Measurements from ENCODE around the gene AP3B1.

The AP3B1 gene

GRCh38 chr5:78003450-78003849 is 291.0 kb downstream of the AP3B1 start:
- DNase-seq: peak in 1 of 2 donors; percentile 9
- H3K23ac ChIP-seq (ENCODE audit: low read length): no peak overlapping the region
- no peak overlapping the region for H3K9ac ChIP-seq (ENCODE audit: low read length)
- H2BK120ac ChIP-seq (ENCODE audit: insufficient read depth, low read length, poor library complexity): no peak overlapping the region
- H3K4me2 ChIP-seq (ENCODE audit: low read length): no peak overlapping the region
- H4K91ac ChIP-seq (ENCODE audit: low read depth, low read length): no peak overlapping the region
- no peak overlapping the region for H4K12ac ChIP-seq (ENCODE audit: low read depth, low read length)
- no peaks in the 10 kb centered on the region for H3K79me2 ChIP-seq (ENCODE audit: control insufficient read depth, insufficient read depth, low read length, poor library complexity)
- peaks cover 3 to 5% of the 10 kb centered on the region in 2 experiments for H3K36me3 ChIP-seq (ENCODE audit: control insufficient read depth in 1 of 2, insufficient read depth in 2 of 2, low read length in 2 of 2)
- WGBS (ENCODE audit: extremely low coverage, insufficient coverage, insufficient read length): no CpG with 5 or more reads among the region's 5 CpGs
- H2AK5ac ChIP-seq (ENCODE audit: low read length): no peak overlapping the region
- H3K9me3 ChIP-seq (ENCODE audit: insufficient read depth, low read depth, low read length): no peaks in the 10 kb centered on the region
- no peak overlapping the region for H3K4me3 ChIP-seq (ENCODE audit: low read depth, low read length)
- H3K27ac ChIP-seq (ENCODE audit: low read depth, low read length): no peak overlapping the region
- H3K14ac ChIP-seq (ENCODE audit: low read length): no peak overlapping the region
- no peaks in the 10 kb centered on the region for H3K27me3 ChIP-seq (ENCODE audit: insufficient read depth, low read length)
- H3K79me1 ChIP-seq (ENCODE audit: low read length): no peaks in the 10 kb centered on the region
- H2BK5ac ChIP-seq (ENCODE audit: low read depth, low read length, poor library complexity): no peak overlapping the region
- no peak overlapping the region for H3K4ac ChIP-seq (ENCODE audit: low read depth, low read length)
- no peaks in the 10 kb centered on the region for H3K4me1 ChIP-seq (ENCODE audit: control insufficient read depth in 1 of 2, insufficient read depth in 2 of 2, low read length in 2 of 2)
- no peak overlapping the region for H2AFZ ChIP-seq (ENCODE audit: insufficient read depth, low read length, poor library complexity)
- H2BK12ac ChIP-seq (ENCODE audit: low read length): no peak overlapping the region
- H3K18ac ChIP-seq (ENCODE audit: low read length): no peak overlapping the region
- no peak overlapping the region for H4K8ac ChIP-seq (ENCODE audit: low read depth, low read length)

- no peaks in the 10 kb centered on the region for H3K9me3 ChIP-seq (ENCODE audit: insufficient read depth, low read depth, low read length)
- H4K12ac ChIP-seq (ENCODE audit: low read depth, low read length): no peak overlapping the region
- no CpG with 5 or more reads among the region's 1 CpG for WGBS (ENCODE audit: extremely low coverage, insufficient coverage, insufficient read length)
- no peak overlapping the region for H3K4me3 ChIP-seq (ENCODE audit: low read depth, low read length)
- H2BK5ac ChIP-seq (ENCODE audit: low read depth, low read length, poor library complexity): no peak overlapping the region
- H3K4me2 ChIP-seq (ENCODE audit: low read length): no peak overlapping the region
- no peak overlapping the region for H4K8ac ChIP-seq (ENCODE audit: low read depth, low read length)
- H3K27ac ChIP-seq (ENCODE audit: low read depth, low read length): no peak overlapping the region
- no peaks in the 10 kb centered on the region for H3K4me1 ChIP-seq (ENCODE audit: control insufficient read depth in 1 of 2, insufficient read depth in 2 of 2, low read length in 2 of 2)
- H3K18ac ChIP-seq (ENCODE audit: low read length): no peak overlapping the region
- H3K14ac ChIP-seq (ENCODE audit: low read length): no peak overlapping the region
- H4K91ac ChIP-seq (ENCODE audit: low read depth, low read length): no peak overlapping the region
- no peak overlapping the region for H2BK12ac ChIP-seq (ENCODE audit: low read length)
- H3K79me1 ChIP-seq (ENCODE audit: low read length): no peaks in the 10 kb centered on the region
- H3K9ac ChIP-seq (ENCODE audit: low read length): no peak overlapping the region
- peaks cover 3 to 5% of the 10 kb centered on the region in 2 experiments for H3K36me3 ChIP-seq (ENCODE audit: control insufficient read depth in 1 of 2, insufficient read depth in 2 of 2, low read length in 2 of 2)
- DNase-seq: no peak
- no peak overlapping the region for H3K4ac ChIP-seq (ENCODE audit: low read depth, low read length)
- H3K79me2 ChIP-seq (ENCODE audit: control insufficient read depth, insufficient read depth, low read length, poor library complexity): no peaks in the 10 kb centered on the region
- no peak overlapping the region for H2AFZ ChIP-seq (ENCODE audit: insufficient read depth, low read length, poor library complexity)
- H2AK5ac ChIP-seq (ENCODE audit: low read length): no peak overlapping the region
- H3K23ac ChIP-seq (ENCODE audit: low read length): no peak overlapping the region
- no peaks in the 10 kb centered on the region for H3K27me3 ChIP-seq (ENCODE audit: insufficient read depth, low read length)
- H2BK120ac ChIP-seq (ENCODE audit: insufficient read depth, low read length, poor library complexity): no peak overlapping the region
These were observed 291.8 kb downstream of the AP3B1 start for GRCh38 chr5:78002690-78003089.

GRCh38 chr5:78001197-78001596 is 293.3 kb downstream of the AP3B1 start:
- no peaks in the 10 kb centered on the region for H3K79me1 ChIP-seq (ENCODE audit: low read length)
- H4K12ac ChIP-seq (ENCODE audit: low read depth, low read length): no peak overlapping the region
- no peaks in the 10 kb centered on the region for H3K27me3 ChIP-seq (ENCODE audit: insufficient read depth, low read length)
- no peak overlapping the region for H3K4me3 ChIP-seq (ENCODE audit: low read depth, low read length)
- no peak overlapping the region for H2BK5ac ChIP-seq (ENCODE audit: low read depth, low read length, poor library complexity)
- DNase-seq: no peak
- H3K9me3 ChIP-seq (ENCODE audit: insufficient read depth, low read depth, low read length): no peaks in the 10 kb centered on the region
- no peak overlapping the region for H3K23ac ChIP-seq (ENCODE audit: low read length)
- no peaks in the 10 kb centered on the region for H3K79me2 ChIP-seq (ENCODE audit: control insufficient read depth, insufficient read depth, low read length, poor library complexity)
- H2AFZ ChIP-seq (ENCODE audit: insufficient read depth, low read length, poor library complexity): no peak overlapping the region
- H3K36me3 ChIP-seq (ENCODE audit: control insufficient read depth in 1 of 2, insufficient read depth in 2 of 2, low read length in 2 of 2): peaks cover 3 to 5% of the 10 kb centered on the region in 2 experiments
- no CpG with 5 or more reads among the region's 7 CpGs for WGBS (ENCODE audit: extremely low coverage, insufficient coverage, insufficient read length)
- no peak overlapping the region for H3K4ac ChIP-seq (ENCODE audit: low read depth, low read length)
- H3K27ac ChIP-seq (ENCODE audit: low read depth, low read length): no peak overlapping the region
- H2BK12ac ChIP-seq (ENCODE audit: low read length): no peak overlapping the region
- no peak overlapping the region for H3K14ac ChIP-seq (ENCODE audit: low read length)
- H3K9ac ChIP-seq (ENCODE audit: low read length): no peak overlapping the region
- no peak overlapping the region for H4K8ac ChIP-seq (ENCODE audit: low read depth, low read length)
- H3K4me1 ChIP-seq (ENCODE audit: control insufficient read depth in 1 of 2, insufficient read depth in 2 of 2, low read length in 2 of 2): no peaks in the 10 kb centered on the region
- no peak overlapping the region for H2BK120ac ChIP-seq (ENCODE audit: insufficient read depth, low read length, poor library complexity)
- no peak overlapping the region for H3K18ac ChIP-seq (ENCODE audit: low read length)
- H4K91ac ChIP-seq (ENCODE audit: low read depth, low read length): no peak overlapping the region
- no peak overlapping the region for H3K4me2 ChIP-seq (ENCODE audit: low read length)
- no peak overlapping the region for H2AK5ac ChIP-seq (ENCODE audit: low read length)

- no peak overlapping the region for H3K4me2 ChIP-seq (ENCODE audit: low read length)
- H3K14ac ChIP-seq (ENCODE audit: low read length): no peak overlapping the region
- no peaks in the 10 kb centered on the region for H3K79me2 ChIP-seq (ENCODE audit: control insufficient read depth, insufficient read depth, low read length, poor library complexity)
- no peak overlapping the region for H4K91ac ChIP-seq (ENCODE audit: low read depth, low read length)
- no peaks in the 10 kb centered on the region for H3K9me3 ChIP-seq (ENCODE audit: insufficient read depth, low read depth, low read length)
- H3K79me1 ChIP-seq (ENCODE audit: low read length): no peaks in the 10 kb centered on the region
- no peak overlapping the region for H4K12ac ChIP-seq (ENCODE audit: low read depth, low read length)
- no peak overlapping the region for H2BK12ac ChIP-seq (ENCODE audit: low read length)
- H3K4me1 ChIP-seq (ENCODE audit: control insufficient read depth in 1 of 2, insufficient read depth in 2 of 2, low read length in 2 of 2): no peaks in the 10 kb centered on the region
- WGBS (ENCODE audit: extremely low coverage, insufficient coverage, insufficient read length): no CpG with 5 or more reads among the region's 6 CpGs
- H2AFZ ChIP-seq (ENCODE audit: insufficient read depth, low read length, poor library complexity): no peak overlapping the region
- no peak overlapping the region for H2BK5ac ChIP-seq (ENCODE audit: low read depth, low read length, poor library complexity)
- no peak overlapping the region for H3K23ac ChIP-seq (ENCODE audit: low read length)
- H2BK120ac ChIP-seq (ENCODE audit: insufficient read depth, low read length, poor library complexity): no peak overlapping the region
- DNase-seq: peak; percentile 35 to 91
- H3K27ac ChIP-seq (ENCODE audit: low read depth, low read length): no peak overlapping the region
- no peak overlapping the region for H3K18ac ChIP-seq (ENCODE audit: low read length)
- no peak overlapping the region for H3K4me3 ChIP-seq (ENCODE audit: low read depth, low read length)
- H3K36me3 ChIP-seq (ENCODE audit: control insufficient read depth in 1 of 2, insufficient read depth in 2 of 2, low read length in 2 of 2): peaks cover 3 to 5% of the 10 kb centered on the region in 2 experiments
- no peak overlapping the region for H3K9ac ChIP-seq (ENCODE audit: low read length)
- H3K4ac ChIP-seq (ENCODE audit: low read depth, low read length): no peak overlapping the region
- no peak overlapping the region for H2AK5ac ChIP-seq (ENCODE audit: low read length)
- no peaks in the 10 kb centered on the region for H3K27me3 ChIP-seq (ENCODE audit: insufficient read depth, low read length)
- H4K8ac ChIP-seq (ENCODE audit: low read depth, low read length): no peak overlapping the region
These were observed 294.3 kb downstream of the AP3B1 start for GRCh38 chr5:78000191-78000590.
